Lower leg skin (tissue), 3 donors: ENCODE results near the gene THSD7B.

Experiments
- CTCF ChIP-seq, 3 donors: fragments of 450-650 bp; IDR thresholded peaks; one replicate each; pipeline ENCODE4 v1.5.1; 2016; ENCODE audit warnings: antibody characterized with exemption in 3 of 3, mild to moderate bottlenecking in 3 of 3, moderate library complexity in 2 of 3
- POLR2A ChIP-seq, 2 donors: fragments of 450-650 bp; IDR thresholded peaks; one replicate each; pipeline ENCODE4 v1.6.1; 2016 to 2017; ENCODE audit warnings: antibody characterized with exemption in 2 of 2, mild to moderate bottlenecking in 1 of 2, moderate library complexity in 1 of 2

- no peak for TF ChIP-seq CTCF (IDR thresholded peaks at IDR 0.05)
- no peak for TF ChIP-seq POLR2A (IDR thresholded peaks at IDR 0.05)
Observed at GRCh38 chr2:137507237-137507636, 741.9 kb downstream of the THSD7B start.
